Central memory CD8-positive, alpha-beta T cell (primary cell): ENCODE results near the gene TMEM53.

Source experiments
- ATAC-seq: fragments of 150-1000 bp; cut with Tn5 transposase; replicated peaks from 2 replicates; pipeline ENCODE4 v1.10.0; 2022; ENCODE audit warnings: mild to moderate bottlenecking, moderate FRiP score, moderate number of reproducible peaks; ENCODE audit not compliant: poor library complexity, severe bottlenecking; ENCODE audit errors: extremely low read depth
- DNase-seq, 2 donors: peaks; one replicate each; pipeline ENCODE4 v3.0.0; 2021; ENCODE audit warnings: low spot score in 2 of 2
- H3K27ac Mint-ChIP-seq: one replicate; pipeline ENCODE4 v1.8.0; 2022; ENCODE audit warnings: low read depth, mild to moderate bottlenecking, moderate library complexity, mixed read lengths
- H3K27me3 Mint-ChIP-seq: one replicate; pipeline ENCODE4 v1.8.0; 2022; ENCODE audit warnings: mixed read lengths
- H3K36me3 Mint-ChIP-seq: one replicate; pipeline ENCODE4 v1.8.0; 2022; ENCODE audit warnings: mild to moderate bottlenecking, moderate library complexity, mixed read lengths; ENCODE audit not compliant: insufficient read depth
- H3K4me1 Mint-ChIP-seq: one replicate; pipeline ENCODE4 v1.8.0; 2022; ENCODE audit warnings: mixed read lengths
- H3K4me3 Mint-ChIP-seq: one replicate; pipeline ENCODE4 v1.8.0; 2022; ENCODE audit warnings: mild to moderate bottlenecking, moderate library complexity, mixed read lengths
- H3K9me3 Mint-ChIP-seq: one replicate; pipeline ENCODE4 v1.8.0; 2022; ENCODE audit warnings: mixed read lengths

Gene TMEM53

DNA sequence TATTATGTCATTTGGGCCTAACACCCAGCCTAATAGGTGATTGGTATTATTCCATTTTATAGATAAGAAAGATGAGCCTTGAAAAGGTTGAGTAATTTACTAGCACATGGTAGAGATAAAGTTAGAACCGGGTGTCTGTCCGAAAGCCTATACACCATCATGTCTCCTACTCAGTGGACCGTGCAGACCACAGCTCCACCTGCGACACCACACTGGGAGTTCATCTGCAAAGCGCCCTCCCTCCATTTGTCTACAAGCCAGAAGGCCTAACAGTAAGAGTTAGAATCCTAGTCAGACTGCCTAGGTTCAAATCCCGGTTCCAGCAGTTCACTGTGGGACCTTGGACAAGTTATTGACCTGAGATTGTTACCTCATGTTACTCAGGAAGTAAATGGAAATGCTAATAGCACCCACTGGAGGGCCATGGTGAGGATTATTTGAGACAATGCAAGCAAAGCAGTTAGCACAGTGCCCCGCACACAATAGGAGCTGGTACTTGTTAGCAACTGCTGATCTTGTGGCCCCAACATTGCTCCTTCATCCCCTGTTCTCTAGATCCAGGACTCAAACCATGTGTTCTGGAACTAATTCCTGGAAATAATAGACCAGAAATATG is 20.7 kb upstream of the TMEM53 start:
- no peak for DNase-seq
- H3K27ac Mint-ChIP-seq, result no peak overlapping the region
- peaks cover 6% of the 10 kb centered on the region for H3K4me1 Mint-ChIP-seq
- H3K9me3 Mint-ChIP-seq, result no peaks in the 10 kb centered on the region
- peaks cover 11% of the 10 kb centered on the region for H3K27me3 Mint-ChIP-seq
- no peak overlapping the region for H3K4me3 Mint-ChIP-seq
- no peak for ATAC-seq
- peaks cover 3% of the 10 kb centered on the region for H3K36me3 Mint-ChIP-seq

DNA sequence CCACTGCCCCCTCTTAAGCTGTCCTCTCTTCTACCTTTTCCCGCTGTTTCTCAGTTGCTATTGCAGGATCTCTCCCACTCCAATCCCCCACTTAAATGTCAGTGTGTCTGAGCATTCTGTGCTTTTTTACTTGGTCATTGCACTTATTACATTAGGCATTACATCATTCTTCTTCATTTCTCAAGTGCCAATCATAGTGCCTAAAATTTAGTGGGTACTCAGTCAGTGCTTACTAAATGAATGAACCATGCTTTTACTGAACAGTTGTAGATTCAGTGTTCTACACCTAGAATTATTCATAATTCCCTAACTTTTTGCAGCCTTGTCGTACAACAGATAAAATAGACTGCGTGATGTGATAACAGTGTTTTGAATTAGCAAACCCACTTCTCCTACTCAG is 19.6 kb upstream of the TMEM53 start:
- H3K27ac Mint-ChIP-seq, result no peak overlapping the region
- peaks cover 3% of the 10 kb centered on the region for H3K36me3 Mint-ChIP-seq
- DNase-seq (no peak), ATAC-seq (no peak)
- H3K27me3 Mint-ChIP-seq, result peaks cover 11% of the 10 kb centered on the region
- H3K4me1 Mint-ChIP-seq, result peaks cover 6% of the 10 kb centered on the region
- no peak overlapping the region for H3K4me3 Mint-ChIP-seq
- no peaks in the 10 kb centered on the region for H3K9me3 Mint-ChIP-seq

DNA sequence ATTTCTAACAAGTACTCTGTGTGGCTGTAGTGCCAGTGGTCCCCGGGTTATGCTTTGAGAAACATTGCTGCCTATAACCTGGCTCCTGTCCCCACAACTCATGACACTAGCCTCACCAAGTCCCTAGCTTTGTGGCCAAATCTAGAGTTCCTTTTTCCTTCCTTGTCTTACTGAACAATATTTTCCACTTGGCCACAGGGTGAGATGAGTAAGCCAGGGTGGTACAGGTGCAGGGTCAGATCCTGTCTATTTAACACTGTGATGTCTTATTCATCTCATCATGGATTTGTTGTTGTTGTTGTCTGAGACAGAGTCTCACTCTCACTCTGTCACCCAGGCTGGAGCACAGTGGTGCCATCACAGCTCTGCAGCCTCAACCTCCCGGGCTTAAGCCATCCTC is 18.9 kb upstream of the TMEM53 start:
- peaks cover 11% of the 10 kb centered on the region for H3K27me3 Mint-ChIP-seq
- no peak overlapping the region for H3K27ac Mint-ChIP-seq
- ATAC-seq (no peak), DNase-seq (no peak)
- peaks cover 2% of the 10 kb centered on the region for H3K36me3 Mint-ChIP-seq
- no peak overlapping the region for H3K4me3 Mint-ChIP-seq
- H3K9me3 Mint-ChIP-seq, result no peaks in the 10 kb centered on the region
- H3K4me1 Mint-ChIP-seq, result peaks cover 6% of the 10 kb centered on the region

DNA sequence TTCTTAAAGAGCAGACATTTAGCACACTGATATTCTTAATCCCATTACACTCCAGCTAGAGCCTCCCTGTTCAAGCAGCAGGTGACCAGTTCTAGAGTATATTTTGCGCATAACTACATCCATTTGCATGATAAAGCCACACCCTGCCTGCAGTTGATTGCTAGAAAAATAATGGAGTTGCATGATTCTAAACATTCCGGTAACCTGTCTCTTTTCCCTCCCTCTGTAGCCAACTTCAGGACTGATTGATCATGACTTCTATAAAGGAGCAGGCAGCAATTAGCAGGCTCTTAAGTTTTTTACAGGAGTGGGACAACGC is 15.1 kb upstream of the TMEM53 start:
- no peak for DNase-seq
- Mint-ChIP-seq H3K4me1 (no peaks in the 10 kb centered on the region), H3K27me3 (peaks cover 11% of the 10 kb centered on the region), H3K27ac (no peak overlapping the region), H3K4me3 (no peak overlapping the region), H3K36me3 (peaks cover 4% of the 10 kb centered on the region), H3K9me3 (no peaks in the 10 kb centered on the region)
- ATAC-seq, result no peak

DNA sequence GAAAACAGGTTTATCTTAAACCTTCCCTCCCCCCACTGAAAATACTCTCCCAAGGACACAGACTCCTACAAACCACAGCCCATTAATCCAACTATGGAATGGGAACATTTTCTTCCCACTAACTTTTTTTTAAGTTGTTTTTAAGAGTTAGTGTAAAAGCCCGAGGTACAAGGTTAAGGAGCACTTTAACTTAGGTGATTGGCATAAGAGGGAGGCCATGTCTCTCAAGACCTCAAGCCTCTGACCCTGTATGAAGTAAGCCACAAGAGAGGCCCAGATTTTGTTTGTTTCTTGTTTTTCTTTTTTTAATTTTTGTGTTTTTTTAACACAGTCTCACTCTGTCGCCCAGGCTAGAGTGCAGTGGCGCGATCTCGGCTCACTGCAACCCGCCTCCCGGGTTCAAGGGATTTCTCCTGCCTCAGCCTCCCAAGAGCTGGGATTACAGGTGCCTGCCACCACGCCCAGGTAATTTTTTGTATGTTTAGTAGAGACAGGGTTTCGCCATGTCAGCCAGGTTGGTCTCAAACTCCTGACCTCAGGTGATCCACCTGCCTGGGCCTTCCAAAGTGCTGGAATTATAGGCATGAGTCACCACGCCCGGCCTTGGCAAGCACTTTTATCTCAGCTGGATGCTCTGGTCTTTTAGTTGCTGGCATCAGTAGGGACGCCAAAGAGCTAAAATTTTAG is 14.6 kb upstream of the TMEM53 start:
- no peak overlapping the region for H3K27ac Mint-ChIP-seq
- ATAC-seq, result no peak
- DNase-seq, result no peak
- no peaks in the 10 kb centered on the region for H3K4me1 Mint-ChIP-seq
- H3K9me3 Mint-ChIP-seq, result no peaks in the 10 kb centered on the region
- H3K36me3 Mint-ChIP-seq, result peaks cover 6% of the 10 kb centered on the region
- no peak overlapping the region for H3K4me3 Mint-ChIP-seq
- H3K27me3 Mint-ChIP-seq, result peaks cover 11% of the 10 kb centered on the region

DNA sequence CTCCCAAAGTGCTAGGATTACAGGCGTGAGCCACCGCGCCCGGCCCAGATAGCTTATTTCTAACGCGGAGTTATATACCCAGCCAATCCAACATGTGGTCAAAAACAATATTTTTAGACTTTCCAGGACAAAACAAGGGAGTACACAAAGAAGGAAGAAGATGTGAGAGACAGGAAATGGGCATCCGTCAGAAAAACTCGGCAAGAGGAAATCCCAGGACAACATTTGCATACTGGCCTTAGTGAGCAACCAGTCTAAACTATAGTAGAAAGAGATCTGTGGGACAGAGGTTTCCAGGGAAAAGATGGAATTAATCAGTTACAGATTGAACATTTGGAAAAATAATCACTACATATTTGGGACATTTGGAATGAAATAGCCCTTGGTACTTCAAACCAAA is 11.6 kb upstream of the TMEM53 start:
- Mint-ChIP-seq H3K4me1 (no peaks in the 10 kb centered on the region), H3K27me3 (peaks cover under 1% of the 10 kb centered on the region), H3K36me3 (peaks cover 4% of the 10 kb centered on the region), H3K27ac (no peak overlapping the region), H3K9me3 (no peaks in the 10 kb centered on the region), H3K4me3 (no peak overlapping the region)
- ATAC-seq (no peak), DNase-seq (no peak)

DNA sequence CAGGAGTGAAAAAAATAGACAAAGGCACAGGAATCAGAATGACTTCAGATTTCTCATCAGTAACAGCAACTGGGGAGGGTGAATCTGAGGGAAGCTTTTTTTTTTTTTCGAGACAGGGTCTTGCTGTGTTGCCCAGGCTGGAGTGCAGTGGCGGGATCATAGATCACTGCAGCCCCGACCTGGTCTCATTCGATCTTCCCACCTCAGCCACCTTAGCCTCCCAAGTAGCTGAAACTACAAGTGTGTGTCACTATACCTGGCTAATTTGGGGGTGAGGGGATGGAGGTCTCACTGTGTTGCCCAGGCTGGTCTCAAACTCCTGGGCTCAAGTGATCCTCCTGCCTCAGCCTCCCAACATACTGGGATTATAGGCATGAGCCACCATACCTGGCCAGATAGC is 10.9 kb upstream of the TMEM53 start:
- no peaks in the 10 kb centered on the region for H3K9me3 Mint-ChIP-seq
- H3K27me3 Mint-ChIP-seq, result no peaks in the 10 kb centered on the region
- H3K27ac Mint-ChIP-seq, result no peak overlapping the region
- ATAC-seq (no peak), DNase-seq (no peak)
- H3K4me3 Mint-ChIP-seq, result no peak overlapping the region
- H3K36me3 Mint-ChIP-seq, result peaks cover 4% of the 10 kb centered on the region
- no peaks in the 10 kb centered on the region for H3K4me1 Mint-ChIP-seq

DNA sequence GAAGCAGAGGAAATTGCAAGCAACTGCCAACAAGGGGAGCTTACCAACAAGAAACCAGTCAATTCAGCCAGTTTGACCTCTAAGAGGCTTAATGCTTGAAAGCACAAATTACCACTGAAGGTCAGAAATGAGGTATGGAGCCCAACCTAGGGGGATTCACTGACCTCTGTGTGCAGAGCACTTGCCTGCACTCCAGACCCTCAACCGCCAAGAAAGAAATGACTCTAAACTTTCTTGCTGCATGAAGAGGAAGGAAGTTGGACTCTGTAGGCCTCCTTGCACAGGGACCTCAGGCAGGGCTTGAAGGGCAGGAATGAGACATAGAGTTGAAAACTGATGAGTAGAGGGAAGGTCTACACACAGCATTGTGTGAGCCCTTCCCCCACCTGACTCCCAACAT is 10.2 kb upstream of the TMEM53 start:
- DNase-seq, result no peak
- Mint-ChIP-seq H3K27ac (no peak overlapping the region), H3K27me3 (no peaks in the 10 kb centered on the region), H3K4me1 (no peaks in the 10 kb centered on the region), H3K9me3 (no peaks in the 10 kb centered on the region), H3K36me3 (peaks cover 4% of the 10 kb centered on the region), H3K4me3 (no peak overlapping the region)
- ATAC-seq, result no peak

DNA sequence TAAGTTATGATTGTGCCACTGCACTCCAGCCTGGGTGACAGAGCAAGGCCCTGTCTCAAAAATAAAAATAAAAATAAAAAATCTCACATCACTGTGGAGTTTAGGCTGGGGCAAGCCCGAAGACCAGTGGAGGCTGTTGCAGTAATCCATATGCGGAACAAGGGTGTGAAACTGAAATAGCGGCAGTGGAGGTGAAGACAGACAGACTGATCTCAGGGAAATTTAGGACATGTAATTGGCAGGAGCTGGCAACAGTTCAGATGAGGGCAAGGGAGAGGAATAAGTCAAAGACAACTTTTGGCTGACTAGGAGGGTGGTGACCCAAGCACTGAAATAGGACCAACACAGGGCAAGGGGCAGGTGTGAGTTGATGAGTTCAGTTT is 8.6 kb upstream of the TMEM53 start:
- H3K9me3 Mint-ChIP-seq, result no peaks in the 10 kb centered on the region
- no peaks in the 10 kb centered on the region for H3K27me3 Mint-ChIP-seq
- H3K4me1 Mint-ChIP-seq, result no peaks in the 10 kb centered on the region
- no peak for ATAC-seq
- no peak for DNase-seq
- H3K27ac Mint-ChIP-seq, result no peak overlapping the region
- H3K4me3 Mint-ChIP-seq, result no peak overlapping the region
- H3K36me3 Mint-ChIP-seq, result peaks cover 4% of the 10 kb centered on the region

DNA sequence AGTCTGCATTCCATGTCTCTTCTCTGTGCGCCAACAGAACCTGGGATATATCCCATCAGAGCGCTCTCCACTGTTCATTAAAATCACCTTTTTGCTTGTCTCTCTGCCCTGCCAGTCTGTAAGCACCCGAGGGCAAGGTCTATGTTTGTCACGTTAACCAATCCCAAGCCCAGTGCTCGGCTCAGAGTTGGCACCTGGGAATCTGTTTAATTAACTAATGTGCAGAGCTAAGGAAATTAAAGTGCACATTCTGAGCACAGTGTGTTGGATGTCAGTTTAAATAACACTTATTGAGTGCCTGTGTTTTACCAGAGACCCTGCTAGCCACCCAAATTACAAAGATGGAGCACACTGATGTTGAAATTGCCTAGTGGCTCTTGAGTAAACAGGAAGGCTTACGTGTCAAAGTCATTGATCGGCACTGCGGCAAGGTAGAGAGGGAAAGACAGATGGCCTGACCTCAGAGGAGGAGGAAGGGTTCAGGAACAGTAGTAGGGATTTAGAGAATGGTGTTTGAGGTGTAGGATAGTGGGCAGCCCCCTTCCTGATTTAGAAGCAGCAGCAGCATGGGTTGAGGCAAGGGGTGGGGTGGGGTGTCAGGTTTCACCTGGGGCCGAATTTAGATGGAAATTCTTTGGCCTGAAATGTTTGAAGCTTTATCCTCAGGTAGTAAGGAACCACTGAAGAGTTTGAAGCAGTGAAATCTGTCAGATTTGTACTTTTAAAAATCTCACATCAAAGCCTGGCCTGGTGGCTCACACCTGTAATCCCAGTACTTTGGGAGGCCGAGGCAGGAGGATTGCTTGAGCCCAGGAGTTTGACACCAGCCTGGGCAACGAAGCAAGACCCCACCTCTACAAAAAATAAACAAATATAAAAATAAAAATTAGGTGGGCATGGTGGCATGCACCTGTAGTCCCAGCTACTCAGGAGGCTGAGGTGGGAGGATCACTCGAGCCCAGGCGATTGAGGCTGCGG is 7.9 kb upstream of the TMEM53 start:
- H3K4me1 Mint-ChIP-seq, result no peaks in the 10 kb centered on the region
- DNase-seq (no peak), ATAC-seq (no peak)
- no peak overlapping the region for H3K4me3 Mint-ChIP-seq
- no peaks in the 10 kb centered on the region for H3K9me3 Mint-ChIP-seq
- H3K27me3 Mint-ChIP-seq, result no peaks in the 10 kb centered on the region
- H3K36me3 Mint-ChIP-seq, result peaks cover 4% of the 10 kb centered on the region
- no peak overlapping the region for H3K27ac Mint-ChIP-seq

DNA sequence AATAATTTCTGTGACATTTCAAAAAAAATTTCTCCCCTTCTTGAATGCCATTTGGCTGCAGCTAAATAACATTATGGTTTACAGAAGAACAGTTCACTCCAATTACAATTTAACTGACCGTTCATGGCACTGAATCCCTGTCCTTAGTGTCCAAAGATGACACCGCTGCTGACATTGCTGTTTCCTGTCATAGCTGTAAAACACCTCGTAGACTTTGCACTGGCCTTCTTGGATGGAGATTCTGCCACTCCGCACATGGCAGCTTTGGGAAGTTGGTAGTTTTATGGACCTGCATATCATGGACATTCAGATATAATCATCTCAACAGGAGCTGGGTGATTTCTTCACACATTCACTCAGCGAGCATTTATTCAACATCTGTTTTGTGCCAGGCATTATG is 5.2 kb upstream of the TMEM53 start:
- Mint-ChIP-seq H3K27me3 (no peaks in the 10 kb centered on the region), H3K36me3 (peaks cover 3% of the 10 kb centered on the region), H3K27ac (no peak overlapping the region), H3K4me3 (no peak overlapping the region), H3K4me1 (peaks cover 7% of the 10 kb centered on the region), H3K9me3 (no peaks in the 10 kb centered on the region)
- DNase-seq (no peak), ATAC-seq (no peak)

DNA sequence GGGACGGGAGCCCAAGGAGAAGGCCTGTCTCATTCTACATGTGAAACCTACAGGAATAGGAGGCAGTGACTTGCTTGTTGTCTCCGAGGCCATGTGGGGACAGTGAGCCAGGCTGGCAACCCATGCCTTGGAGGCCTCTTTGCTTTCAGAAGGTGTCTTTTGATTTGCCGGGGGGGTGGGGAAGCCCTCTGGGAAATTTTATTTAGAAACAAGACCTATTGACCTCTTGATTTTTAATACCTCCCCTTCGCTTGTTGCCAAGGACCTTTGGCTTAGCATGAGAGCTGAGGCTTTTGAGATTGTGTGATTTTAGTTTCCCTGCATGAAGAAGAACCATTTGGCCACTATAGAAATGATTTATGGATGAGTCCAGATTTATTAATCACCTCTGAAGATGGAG is 4.3 kb upstream of the TMEM53 start:
- H3K36me3 Mint-ChIP-seq, result peaks cover 2% of the 10 kb centered on the region
- no peak overlapping the region for H3K4me3 Mint-ChIP-seq
- no peaks in the 10 kb centered on the region for H3K9me3 Mint-ChIP-seq
- DNase-seq (no peak), ATAC-seq (no peak)
- no peaks in the 10 kb centered on the region for H3K27me3 Mint-ChIP-seq
- peaks cover 9% of the 10 kb centered on the region for H3K4me1 Mint-ChIP-seq
- H3K27ac Mint-ChIP-seq, result no peak overlapping the region

DNA sequence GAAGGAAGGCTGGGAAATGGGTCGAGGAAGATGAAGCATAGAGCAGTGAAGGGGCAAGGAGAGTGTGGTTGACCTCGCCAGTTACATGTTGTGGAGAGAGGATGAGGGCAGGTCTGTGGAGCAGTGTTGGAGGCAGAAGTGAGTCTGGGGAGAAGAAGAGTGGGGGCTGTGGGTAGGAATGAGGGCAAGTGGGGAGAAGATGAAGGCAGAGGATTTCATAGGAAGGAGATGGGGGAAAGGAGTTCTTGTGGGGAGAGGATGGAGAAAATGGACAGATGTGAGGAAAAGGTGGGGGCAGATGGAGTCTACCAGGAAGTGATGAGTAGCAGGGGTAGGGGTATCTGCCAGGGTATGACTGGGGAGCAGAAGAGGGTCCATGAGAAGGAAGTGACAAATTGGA is 3.8 kb upstream of the TMEM53 start:
- ATAC-seq (no peak), DNase-seq (no peak)
- Mint-ChIP-seq H3K36me3 (peaks cover 4% of the 10 kb centered on the region), H3K9me3 (no peaks in the 10 kb centered on the region), H3K27ac (no peak overlapping the region), H3K27me3 (no peaks in the 10 kb centered on the region), H3K4me1 (peaks cover 9% of the 10 kb centered on the region), H3K4me3 (no peak overlapping the region)
